AG04450 (cell line): ENCODE measurements around the gene PLEKHG4B. TPM values are rescaled to one million over a fixed set of nuclear protein-coding genes. Genes with fewer than 3 reads are reported as not detected.

Experiments used
- CTCF ChIA-PET: fragments of 300-600, 350-600 bp; formaldehyde crosslinking; extraction: SDS; loops from one replicate; lab custom pipeline; 2022; ENCODE audit warnings: antibody characterized with exemption, inconsistent platforms; lab: Charles Lee
- POLR2A ChIA-PET: fragments of 350-600 bp; formaldehyde crosslinking; extraction: SDS; loops from one replicate; lab custom pipeline; 2021; ENCODE audit warnings: antibody characterized with exemption, inconsistent platforms; lab: Yijun Ruan, JAX
- DNase-seq: peaks from one replicate; pipeline ENCODE4 v3.0.0-alpha.2; 2011; ENCODE audit warnings: low read depth, low spot score
- H3K27ac ChIP-seq: one replicate; pipeline ENCODE4 v1.5.1; 2012; ENCODE audit warnings: low read depth, low read length, control low read depth
- H3K27me3 ChIP-seq: one replicate; pipeline ENCODE4 v1.6.0; 2012; ENCODE audit warnings: low read length; ENCODE audit not compliant: control insufficient read depth, insufficient read depth
- H3K4me3 ChIP-seq: 2 replicates; pipeline ENCODE4 v1.5.1; 2011; ENCODE audit warnings: mild to moderate bottlenecking, low read depth, low read length, control low read depth
- H3K9me3 ChIP-seq: 2 replicates; pipeline ENCODE4 v1.5.1; 2012; ENCODE audit warnings: low read length; ENCODE audit not compliant: control insufficient read depth, insufficient read depth
- polyA plus RNA-seq: library from polyadenylated mRNA; depleted of rRNA; stranded (reverse); fragments of >200 nt; gene quantifications from 2 replicates; pipeline ENCODE4 v1.2.3, GENCODE V29; 2011
- TF ChIP-seq, protein P1 (sequence below): IDR thresholded peaks from 2 replicates; pipeline ENCODE4 v1.5.1; 2011; ENCODE audit warnings: low read depth, low read length, control low read depth, inconsistent platforms

The PLEKHG4B gene
- polyA plus RNA-seq, 1 experiment, result 0.24 TPM

DNA sequence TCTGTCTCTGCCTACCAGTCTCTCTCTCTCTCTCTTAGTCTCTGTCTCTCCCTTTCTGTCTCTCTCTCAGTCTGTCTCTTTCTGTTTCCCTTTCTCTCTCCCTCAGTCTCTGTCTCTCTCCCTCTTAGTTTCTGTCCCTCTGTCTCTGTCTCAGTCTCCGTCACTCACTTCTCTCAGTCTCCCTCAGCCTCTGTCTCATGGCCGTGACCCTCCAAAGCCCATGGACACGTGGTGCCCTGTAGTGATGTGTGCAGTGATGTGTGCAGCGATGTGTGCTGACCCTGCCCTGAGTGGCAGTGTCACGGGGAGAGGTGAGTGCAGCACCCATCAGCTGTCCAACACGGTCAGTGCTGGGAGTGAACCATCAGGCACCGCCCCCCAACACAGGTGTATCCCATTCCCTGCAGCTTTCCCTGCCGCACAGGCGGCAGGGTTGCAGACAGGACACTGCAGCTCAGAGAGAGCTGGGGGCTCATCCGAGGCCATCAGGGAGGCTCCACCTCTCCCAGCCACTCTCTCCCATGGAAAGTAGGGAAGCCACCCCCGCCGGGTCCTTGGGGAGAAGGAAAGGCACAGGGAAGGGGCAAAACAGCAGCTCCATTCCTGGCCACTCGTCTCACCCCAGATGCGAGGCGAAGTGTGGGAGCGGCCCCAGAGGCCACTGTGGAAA, 98.5 kb downstream of the PLEKHG4B start:
- no peak overlapping the region for H3K27ac ChIP-seq
- peaks cover 17% of the 10 kb centered on the region for H3K27me3 ChIP-seq
- H3K4me3 ChIP-seq, result no peak overlapping the region
- ChIA-PET POLR2A (interaction anchor here (0.6 kb wide), 1 partner anchor 56 kb away, joined by 3 read pairs; no protein-coding TSS in a partner anchor), CTCF (interaction anchor here (0.7 to 2.2 kb wide), 2 partner anchors 22 to 127 kb away, joined by 4 to 13 read pairs; no protein-coding TSS in a partner anchor)
- TF ChIP-seq, protein P1, sequence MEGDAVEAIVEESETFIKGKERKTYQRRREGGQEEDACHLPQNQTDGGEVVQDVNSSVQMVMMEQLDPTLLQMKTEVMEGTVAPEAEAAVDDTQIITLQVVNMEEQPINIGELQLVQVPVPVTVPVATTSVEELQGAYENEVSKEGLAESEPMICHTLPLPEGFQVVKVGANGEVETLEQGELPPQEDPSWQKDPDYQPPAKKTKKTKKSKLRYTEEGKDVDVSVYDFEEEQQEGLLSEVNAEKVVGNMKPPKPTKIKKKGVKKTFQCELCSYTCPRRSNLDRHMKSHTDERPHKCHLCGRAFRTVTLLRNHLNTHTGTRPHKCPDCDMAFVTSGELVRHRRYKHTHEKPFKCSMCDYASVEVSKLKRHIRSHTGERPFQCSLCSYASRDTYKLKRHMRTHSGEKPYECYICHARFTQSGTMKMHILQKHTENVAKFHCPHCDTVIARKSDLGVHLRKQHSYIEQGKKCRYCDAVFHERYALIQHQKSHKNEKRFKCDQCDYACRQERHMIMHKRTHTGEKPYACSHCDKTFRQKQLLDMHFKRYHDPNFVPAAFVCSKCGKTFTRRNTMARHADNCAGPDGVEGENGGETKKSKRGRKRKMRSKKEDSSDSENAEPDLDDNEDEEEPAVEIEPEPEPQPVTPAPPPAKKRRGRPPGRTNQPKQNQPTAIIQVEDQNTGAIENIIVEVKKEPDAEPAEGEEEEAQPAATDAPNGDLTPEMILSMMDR, result no peak
- peaks cover 6% of the 10 kb centered on the region; the same call in 1 of the 2 replicates for H3K9me3 ChIP-seq
- DNase-seq, result no peak

DNA sequence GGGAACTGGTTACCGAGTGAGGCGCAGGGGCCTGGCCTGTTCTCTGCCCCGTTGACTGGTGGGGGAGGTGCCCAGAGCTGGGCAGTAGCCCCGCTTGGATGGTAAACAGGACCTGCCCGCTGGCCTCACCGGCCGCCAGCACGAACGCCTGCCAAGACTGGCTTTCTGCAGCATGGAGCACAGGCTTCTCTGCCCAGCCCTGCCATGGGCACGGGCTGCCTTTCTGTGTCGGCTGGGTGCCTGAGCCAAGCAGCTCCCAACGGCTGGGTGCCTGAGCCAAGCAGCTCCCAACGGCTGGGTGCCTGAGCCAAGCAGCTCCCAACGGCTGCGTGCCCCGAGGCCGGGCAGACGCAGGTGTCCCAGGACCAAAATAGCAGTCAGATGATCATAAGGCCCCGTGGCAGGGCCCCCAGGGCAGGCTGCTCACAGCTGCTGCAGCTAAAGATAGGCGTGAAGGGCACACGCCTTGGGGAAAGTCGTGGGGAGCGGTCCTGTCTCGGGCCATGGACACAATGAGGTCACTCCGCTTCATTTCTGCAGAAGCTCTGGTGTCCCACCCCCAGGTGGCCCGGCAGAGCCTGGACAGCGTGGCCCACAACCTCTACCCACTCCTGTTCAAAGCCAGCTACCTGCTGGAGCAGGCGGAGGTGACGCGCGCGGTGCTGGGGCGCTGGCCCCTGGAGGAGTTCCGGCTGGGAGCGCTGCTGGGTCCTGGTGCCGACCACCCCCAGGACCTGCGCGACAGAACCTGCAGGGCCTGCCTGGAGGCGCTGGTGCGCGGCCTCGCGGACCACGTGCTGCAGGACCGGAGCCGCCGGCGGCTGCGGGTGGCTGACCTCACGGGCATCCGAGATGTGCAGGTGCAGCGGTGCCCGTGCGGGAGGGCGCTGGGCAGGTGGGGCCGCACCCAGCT, 99.3 kb downstream of the PLEKHG4B start, which contains the start of gene LRRC14B:
LRRC14B (plus strand) TSS at position 460 of the 913 bp plus-strand sequence; CDS start at position 504, 44 bp downstream.
- H3K4me3 ChIP-seq, result no peak within 1 kb of the TSS
- ChIA-PET POLR2A (interaction anchor here (0.6 kb wide), 1 partner anchor 57 kb away, joined by 3 read pairs; no protein-coding TSS in a partner anchor), CTCF (interaction anchor here (0.6 to 0.7 kb wide), 2 partner anchors 126 to 254 kb away, joined by 3 to 4 read pairs; no protein-coding TSS in a partner anchor)
- no peak for DNase-seq
- H3K9me3 ChIP-seq, result peaks cover 6% of the 10 kb centered on the region; the same call in 1 of the 2 replicates
- no peak within 1 kb of the TSS for H3K27ac ChIP-seq
- TF ChIP-seq, protein P1, result no peak
- H3K27me3 ChIP-seq, result peaks cover 17% of the 10 kb centered on the region

DNA sequence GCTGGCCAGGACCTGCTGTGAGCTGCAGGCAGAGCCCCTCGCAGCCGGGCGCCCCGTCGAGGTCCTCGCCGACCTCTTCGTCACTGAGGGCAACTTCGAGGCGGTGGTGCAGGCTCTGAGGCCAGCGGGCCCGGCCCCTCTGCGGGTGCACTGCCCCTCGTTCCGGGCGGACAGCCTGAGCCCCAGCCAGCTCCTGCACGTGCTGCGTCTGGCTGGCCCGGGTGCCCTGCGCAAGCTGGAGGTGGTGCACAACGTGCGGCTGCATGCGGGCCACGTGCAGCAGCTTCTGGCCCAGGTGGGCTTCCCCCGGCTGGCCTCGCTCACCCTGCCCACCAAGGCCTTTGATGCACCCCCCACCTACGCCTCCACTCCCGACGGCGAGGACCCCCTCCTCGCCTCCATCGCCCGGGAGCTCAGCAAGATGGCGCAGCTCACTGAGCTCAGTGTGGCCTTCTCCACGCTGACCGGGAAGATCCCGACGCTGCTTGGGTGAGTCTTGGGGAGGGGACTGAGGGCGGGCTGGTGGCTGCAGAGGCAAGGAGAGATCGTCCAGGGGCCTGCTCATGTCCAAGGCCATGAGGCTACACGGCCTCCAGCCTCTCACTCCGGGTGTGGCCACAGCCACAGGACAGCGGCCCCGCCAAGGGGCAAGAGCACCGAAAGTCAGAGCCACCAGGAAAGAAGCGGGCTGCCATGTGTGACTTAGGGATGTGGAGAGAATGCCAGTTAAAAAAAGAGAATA, 100.2 kb downstream of the PLEKHG4B start:
- CTCF ChIA-PET, result interaction anchor here (0.6 kb wide), 1 partner anchor 253 kb away, joined by 3 read pairs; no protein-coding TSS in a partner anchor
- TF ChIP-seq, protein P1, result no peak
- DNase-seq, result no peak
- peaks cover 17% of the 10 kb centered on the region for H3K27me3 ChIP-seq
- no peak overlapping the region for H3K4me3 ChIP-seq
- POLR2A ChIA-PET, result no interaction called here
- H3K27ac ChIP-seq, result no peak overlapping the region
- H3K9me3 ChIP-seq, result peaks cover 6% of the 10 kb centered on the region; the same call in 1 of the 2 replicates

DNA sequence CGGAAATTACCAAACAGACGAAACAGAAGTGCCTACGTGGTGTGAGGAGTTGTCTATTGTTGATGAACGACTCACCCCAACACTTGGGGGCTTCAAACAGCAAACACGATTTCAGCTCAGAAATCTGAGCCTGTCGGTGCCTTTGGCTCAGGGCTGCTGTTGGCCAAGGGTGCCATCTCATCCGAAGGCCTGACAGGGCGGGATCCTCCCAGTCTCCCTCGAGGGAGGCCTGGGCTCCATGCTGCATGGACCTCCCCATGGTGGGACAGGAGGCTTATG, 100.7 kb downstream of the PLEKHG4B start:
- Histone ChIP-seq H3K9me3 (peaks cover 6% of the 10 kb centered on the region; the same call in 1 of the 2 replicates), H3K27me3 (peaks cover 17% of the 10 kb centered on the region), H3K4me3 (no peak overlapping the region), H3K27ac (no peak overlapping the region)
- CTCF ChIA-PET, result no interaction called here
- TF ChIP-seq, protein P1, result no peak
- POLR2A ChIA-PET, result no interaction called here
- DNase-seq, result no peak
